DMS 273 (cell line): ENCODE data around the gene CWC25.
A peak's percentile ranks its signal among the peaks of the same experiment; 100 is the strongest.
"Not testable (repeated sequence)": the region's sequence is repeated elsewhere in the genome, so short reads cannot be mapped to it uniquely, and the experiment has no call there.

Experiments
- DNase-seq: peaks from one replicate; lab custom pipeline; 2025; ENCODE audit not compliant: unreplicated experiment; lab: John Stamatoyannopoulos, UW

CWC25 gene

GRCh38 chr17:38790148-38790707 is 34.9 kb downstream of the CWC25 start:
- DNase-seq = not testable (repeated sequence)

- DNase-seq = no peak
Observed at GRCh38 chr17:38789185-38789584, 35.9 kb downstream of the CWC25 start.

DNA sequence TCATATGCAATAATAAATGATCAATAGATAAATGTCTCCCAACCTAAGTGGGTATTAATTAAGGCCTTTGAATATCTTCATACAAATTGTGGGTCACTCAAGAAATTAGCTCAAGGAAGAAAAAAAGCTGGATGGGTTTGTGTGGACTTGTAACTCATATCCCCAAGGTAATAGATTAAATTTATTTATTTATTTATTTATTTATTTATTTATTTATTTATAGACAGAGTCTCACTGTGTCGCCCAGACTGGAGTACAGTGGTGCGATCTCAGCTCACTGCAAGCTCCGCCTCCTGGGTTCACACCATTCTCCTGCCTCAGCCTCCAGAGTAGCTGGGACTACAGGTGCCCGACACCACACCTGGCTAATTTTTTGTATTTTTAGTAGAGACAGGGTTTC is 37.1 kb downstream of the CWC25 start:
- DNase-seq = not testable (repeated sequence)

DNA sequence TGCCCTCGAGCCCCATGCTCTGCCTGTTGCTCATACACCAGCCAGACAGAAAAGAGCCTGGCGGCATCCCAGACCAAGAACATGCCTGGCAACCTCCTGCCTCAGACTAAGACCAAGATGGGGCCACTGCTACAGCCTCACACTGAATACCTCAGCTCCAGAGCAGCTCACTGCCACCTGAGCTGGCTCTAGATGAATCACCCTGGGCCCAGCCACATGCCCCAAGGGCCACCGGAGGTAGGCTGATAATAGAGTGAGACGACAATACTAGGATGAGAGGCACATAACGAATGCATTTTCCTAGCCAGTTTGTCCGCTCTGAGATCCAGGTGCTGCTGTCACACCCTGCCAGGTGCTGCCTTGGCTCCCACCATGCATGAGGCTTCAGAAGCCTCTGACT is 38.7 kb downstream of the CWC25 start:
- no peak for DNase-seq

DNA sequence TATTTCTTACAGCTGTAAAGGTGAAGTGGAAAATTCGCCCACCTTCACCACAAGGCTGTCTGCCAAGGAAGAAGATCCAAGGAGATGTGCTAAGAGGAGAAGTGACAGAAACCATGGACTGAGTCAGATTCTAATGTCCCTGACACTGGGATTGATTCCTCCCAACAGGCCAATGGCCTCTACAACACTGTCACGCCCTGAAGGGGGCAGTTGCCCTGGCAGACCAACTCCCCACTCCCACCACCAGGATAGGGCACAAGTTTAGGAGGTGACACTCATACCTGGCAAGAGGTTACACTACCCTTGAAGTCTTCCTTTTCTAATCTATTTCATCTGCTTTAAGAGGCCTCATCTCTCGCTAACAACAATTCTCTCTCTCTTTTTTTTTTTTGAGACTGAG is 41.9 kb downstream of the CWC25 start:
- no peak for DNase-seq

DNA sequence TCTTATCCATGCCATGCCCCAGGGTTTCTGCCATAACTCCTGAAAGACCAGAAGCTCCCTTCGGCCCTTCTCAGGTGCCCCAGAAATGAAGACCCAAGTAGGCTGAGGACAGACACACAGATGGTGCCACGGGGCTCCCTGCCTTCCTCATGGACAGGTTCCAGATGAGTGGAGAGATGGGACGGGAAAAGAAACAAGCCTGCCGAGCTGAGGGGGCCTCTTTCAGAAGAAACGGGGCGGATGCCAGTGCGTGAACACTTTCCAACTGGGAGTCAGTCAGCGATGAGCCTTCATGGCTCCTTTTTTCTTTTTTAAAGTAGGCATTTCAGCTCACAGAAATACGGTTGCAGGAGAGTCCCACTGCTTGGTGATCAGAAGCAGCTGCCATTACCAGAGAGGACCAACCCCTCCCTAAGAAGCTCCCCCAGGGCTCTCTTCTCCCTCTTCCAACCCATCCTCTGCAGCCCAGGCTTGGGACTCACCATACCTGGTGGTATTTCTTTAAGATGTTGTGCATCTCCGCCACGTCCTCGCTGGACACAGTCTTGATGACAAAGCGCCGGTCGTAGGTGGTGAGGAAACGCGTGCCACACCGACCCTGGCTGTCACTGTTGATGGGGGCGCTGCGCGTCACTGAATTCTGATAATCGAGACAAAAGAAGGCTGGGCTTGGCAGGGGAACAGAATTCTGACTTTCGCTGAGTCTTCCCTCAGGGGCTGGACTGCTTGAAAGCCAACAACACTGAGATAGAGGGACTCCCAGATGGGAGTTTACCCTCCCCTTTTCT is 45.0 kb downstream of the CWC25 start:
- DNase-seq = no peak

- DNase-seq = no peak
Observed at GRCh38 chr17:38777641-38778250, 47.4 kb downstream of the CWC25 start.

DNA sequence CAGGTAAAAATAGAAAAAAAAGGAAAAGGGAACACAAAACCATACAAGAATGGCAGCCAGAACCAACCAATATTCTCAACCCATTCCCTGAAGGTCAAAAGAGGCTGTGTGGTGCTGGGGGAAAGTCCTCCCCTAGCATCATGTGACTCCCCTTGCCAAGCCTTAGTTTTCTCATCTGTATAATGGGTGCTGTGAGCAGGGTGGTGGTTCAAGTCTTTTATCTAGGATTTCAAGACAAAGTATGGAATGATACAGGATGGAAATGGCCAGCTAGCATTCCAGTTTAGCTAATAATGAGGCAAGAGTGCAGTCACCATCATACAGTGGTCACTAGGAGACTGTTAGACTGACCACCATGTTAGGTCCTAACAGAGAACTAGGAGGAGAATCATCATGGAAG is 51.9 kb downstream of the CWC25 start:
- no peak for DNase-seq

GRCh38 chr17:38768417-38768816 is 56.7 kb downstream of the CWC25 start:
- DNase-seq = no peak

GRCh38 chr17:38766341-38766740 is 58.8 kb downstream of the CWC25 start:
- DNase-seq = no peak

- no peak for DNase-seq
Observed at GRCh38 chr17:38762231-38762630, 62.9 kb downstream of the CWC25 start.

GRCh38 chr17:38761612-38762011 is 63.5 kb downstream of the CWC25 start:
- DNase-seq = peak; percentile 65

DNA sequence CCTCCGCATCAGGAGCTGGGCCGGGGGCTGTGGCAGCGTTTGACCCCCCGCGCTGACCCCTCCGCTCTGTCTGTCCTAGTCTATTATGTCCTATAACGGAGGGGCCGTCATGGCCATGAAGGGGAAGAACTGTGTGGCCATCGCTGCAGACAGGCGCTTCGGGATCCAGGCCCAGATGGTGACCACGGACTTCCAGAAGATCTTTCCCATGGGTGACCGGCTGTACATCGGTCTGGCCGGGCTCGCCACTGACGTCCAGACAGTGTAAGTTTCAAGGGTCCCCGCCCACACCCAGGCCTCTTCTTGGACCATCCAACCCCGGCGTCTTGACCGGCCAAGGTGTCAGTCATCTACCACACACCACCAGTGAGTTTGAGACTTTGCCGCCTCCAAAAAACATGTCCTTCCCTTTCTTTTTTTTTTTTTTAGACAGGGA is 72.0 kb downstream of the CWC25 start:
- DNase-seq = no peak

DNA sequence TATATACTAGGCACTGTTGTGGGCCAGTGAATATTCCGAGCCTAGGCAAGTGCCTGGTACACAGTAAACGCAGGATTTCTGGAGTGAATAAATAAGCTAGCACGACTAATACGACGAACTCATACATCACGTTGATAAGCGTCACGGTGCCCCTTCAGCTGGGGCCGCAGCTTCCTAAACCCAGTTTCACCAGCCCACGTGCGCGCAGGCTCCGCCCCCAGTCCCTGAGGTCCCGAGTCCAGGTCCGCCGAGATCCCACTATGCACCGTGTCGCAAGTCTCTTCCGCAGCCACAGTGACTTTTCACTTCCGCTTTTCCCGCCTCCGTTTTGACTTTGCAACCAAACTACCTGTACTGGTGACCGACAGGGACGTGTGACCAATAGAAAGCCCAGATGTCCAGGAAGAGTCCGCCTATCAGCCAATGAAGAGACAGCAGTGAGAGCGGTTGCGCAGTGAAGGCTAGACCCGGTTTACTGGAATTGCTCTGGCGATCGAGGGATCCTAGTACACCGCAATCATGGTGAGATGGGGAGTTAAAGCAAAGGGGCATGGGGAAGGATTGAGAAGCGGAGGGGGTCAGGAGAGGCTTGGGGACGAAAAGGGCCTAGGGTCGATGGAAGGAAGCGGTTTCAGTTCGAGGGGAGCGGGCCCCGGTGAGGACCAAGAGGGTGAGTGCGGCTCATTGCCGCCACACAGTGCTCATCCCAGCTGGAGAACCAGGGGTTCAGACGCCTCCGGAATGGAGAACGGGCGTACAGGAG is 72.6 kb downstream of the CWC25 start, which contains the start of gene PSMB3:
PSMB3 (plus strand) TSS at position 434 of the 763 bp plus-strand sequence; CDS start at position 520, 86 bp downstream.
- peak; percentile 100 for DNase-seq

DNA sequence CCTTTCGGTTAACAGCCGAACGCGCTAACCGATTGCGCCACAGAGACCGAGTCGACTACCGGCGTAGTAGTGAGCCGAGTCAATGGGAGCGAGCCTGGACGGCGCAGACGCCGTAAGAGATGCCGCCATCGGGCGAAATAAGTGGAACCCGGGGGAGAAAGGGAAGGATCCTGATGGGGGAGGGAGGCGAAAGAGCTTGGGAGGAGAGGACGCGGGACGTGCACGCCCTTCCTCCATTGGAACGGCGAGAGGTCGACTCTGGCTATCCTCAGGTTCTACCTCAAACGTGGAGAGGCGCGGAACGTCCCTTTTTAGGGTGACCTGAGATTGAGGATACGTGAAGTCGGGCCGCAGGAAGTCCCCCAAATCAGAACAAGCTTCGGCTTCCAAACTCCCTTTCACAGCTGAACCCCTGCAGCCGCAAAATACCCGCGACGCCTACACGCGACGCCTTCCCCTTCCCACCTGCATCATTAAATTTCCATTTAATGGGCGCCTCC is 73.3 kb downstream of the CWC25 start:
- peak; percentile 93 for DNase-seq

DNA sequence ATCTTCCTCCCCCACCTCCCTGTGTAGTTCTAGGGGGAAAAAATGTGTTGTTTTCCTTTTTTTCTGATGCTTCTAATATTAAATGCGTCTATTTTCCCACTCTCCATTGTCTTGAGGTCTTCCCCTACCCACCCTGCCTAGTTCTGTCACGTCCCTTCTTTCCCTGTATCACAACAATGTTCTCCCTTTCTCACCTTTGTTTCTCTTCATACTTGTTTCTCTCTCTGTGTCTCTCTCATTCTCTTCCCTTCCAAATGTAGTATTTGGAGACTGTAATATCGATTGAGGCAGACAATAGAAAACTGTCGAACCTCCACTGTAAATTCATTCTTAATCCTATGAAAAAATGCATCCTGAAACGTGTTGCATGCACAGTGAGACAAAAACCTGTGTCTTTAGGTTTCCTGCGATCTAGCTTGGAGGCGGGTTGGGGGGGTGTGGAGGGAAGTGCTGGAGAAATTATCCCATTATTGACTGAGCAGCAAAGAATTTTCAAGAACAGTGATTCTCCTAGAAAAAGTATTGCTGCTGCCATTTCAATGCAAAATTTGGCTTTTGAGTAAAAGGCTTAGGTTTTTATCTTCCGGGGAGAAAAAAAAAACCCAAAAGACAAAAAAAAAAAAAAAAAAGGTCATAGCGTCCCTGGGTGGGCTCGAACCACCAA is 73.8 kb downstream of the CWC25 start:
- peak; percentile 81 for DNase-seq
